Endothelial cell of umbilical vein (primary cell): ENCODE measurements around the gene RAMP1. TPM values are rescaled to one million over a fixed set of nuclear protein-coding genes. Genes with fewer than 3 reads are reported as not detected.

ENCODE experiments used
- BruUV-seq: library from RNA; stranded (reverse); fragments of 400-500 nt; replicated peaks from 2 replicates; lab custom pipeline; 2021; lab: Mats Ljungman, UMichigan
- CTCF ChIA-PET: fragments of 300-600, 350-600 bp; sonication (Branson Sonifier 250); formaldehyde crosslinking; loops from one replicate; lab custom pipeline; 2021; ENCODE audit warnings: antibody characterized with exemption, inconsistent platforms; lab: Charles Lee
- POLR2A ChIA-PET: fragments of 300-600, 350-600 bp; sonication (Branson Sonifier 250); formaldehyde crosslinking; loops from one replicate; lab custom pipeline; 2021; ENCODE audit warnings: antibody characterized with exemption, inconsistent platforms; lab: Charles Lee
- DNase-seq: peaks from one replicate; pipeline ENCODE4 v3.0.0-alpha.2; 2011; ENCODE audit warnings: low read depth, low spot score
- FAIRE-seq: peaks from 2 replicates; lab custom pipeline; 2011; peaks lifted over from hg19 to GRCh38; lab: Jason Lieb, UNC
- H2AFZ ChIP-seq: 2 replicates; pipeline ENCODE4 v1.6.0; 2012; ENCODE audit warnings: low read depth, low read length, control low read depth, inconsistent platforms
- H3K27ac ChIP-seq: 2 replicates; pipeline ENCODE4 v1.5.1; 2011; ENCODE audit warnings: low read depth, mild to moderate bottlenecking, control low read depth, low read length, moderate library complexity; ENCODE audit not compliant: insufficient read depth
- H3K27me3 ChIP-seq, 2 experiments: 2 replicates each; pipeline versions ENCODE4 v1.6.0 to v1.6.1; 2011; ENCODE audit warnings: low read length in 2 of 2, mixed read lengths in 1 of 2; ENCODE audit not compliant: control insufficient read depth in 2 of 2, insufficient read depth in 2 of 2
- H3K36me3 ChIP-seq, 2 experiments: 2 replicates in 1 of 2; 3 replicates in 1 of 2; pipeline ENCODE4 v1.5.1; 2011; ENCODE audit warnings: low read length in 2 of 2, mild to moderate bottlenecking in 1 of 2, moderate library complexity in 1 of 2; ENCODE audit not compliant: control insufficient read depth in 2 of 2, insufficient read depth in 2 of 2; ENCODE audit errors: extremely low read depth in 1 of 2
- H3K4me1 ChIP-seq: 3 replicates; pipeline ENCODE4 v1.5.1; 2011; ENCODE audit warnings: mild to moderate bottlenecking, low read length; ENCODE audit not compliant: control insufficient read depth, insufficient read depth; ENCODE audit errors: extremely low read depth
- H3K4me2 ChIP-seq: 2 replicates; pipeline ENCODE4 v1.6.1; 2011; ENCODE audit warnings: low read length, control low read depth, mixed read lengths; ENCODE audit not compliant: insufficient read depth
- H3K4me3 ChIP-seq, 3 experiments: fragments of 200-600 bp in 1 of 3; sonication (generic), shearing (Covaris generic) in 1 of 3; replicated peaks in 1 of 3; 2 replicates each; pipeline ENCODE4 v1.5.1; 2011 to 2016; ENCODE audit warnings: control low read depth in 3 of 3, low read length in 3 of 3, mild to moderate bottlenecking in 2 of 3, inconsistent platforms in 1 of 3, low read depth in 1 of 3, moderate library complexity in 1 of 3; ENCODE audit not compliant: insufficient read depth in 1 of 3
- H3K79me2 ChIP-seq: 2 replicates; pipeline ENCODE4 v1.6.0; 2012; ENCODE audit warnings: low read length, inconsistent platforms; ENCODE audit not compliant: control insufficient read depth, insufficient read depth
- H3K9ac ChIP-seq: replicated peaks from 2 replicates; pipeline ENCODE3; 2011; ENCODE audit warnings: low read length, control low read depth; ENCODE audit not compliant: insufficient read depth; ENCODE audit errors: extremely low read depth
- H3K9me1 ChIP-seq: replicated peaks from 3 replicates; pipeline ENCODE4 v1.6.0; 2011; ENCODE audit warnings: mild to moderate bottlenecking, low read length; ENCODE audit not compliant: control insufficient read depth, insufficient read depth; ENCODE audit errors: extremely low read depth
- H3K9me3 ChIP-seq: replicated peaks from 2 replicates; pipeline ENCODE4 v1.5.1; 2012; ENCODE audit warnings: low read length, inconsistent platforms; ENCODE audit not compliant: control insufficient read depth, insufficient read depth
- H4K20me1 ChIP-seq: replicated peaks from 2 replicates; pipeline ENCODE3; 2011; ENCODE audit warnings: mild to moderate bottlenecking, low read length; ENCODE audit not compliant: control insufficient read depth, insufficient read depth; ENCODE audit errors: extremely low read depth
- CTCF ChIP-seq, 2 donors: IDR thresholded peaks; 1 replicate in 1 of 2; 2 replicates in 1 of 2; pipeline ENCODE4 v1.5.1; 2011; ENCODE audit warnings: low read length in 2 of 2, mild to moderate bottlenecking in 2 of 2, moderate library complexity in 2 of 2, control low read depth in 1 of 2, inconsistent platforms in 1 of 2, low read depth in 1 of 2; ENCODE audit not compliant: insufficient read depth in 1 of 2; ENCODE audit errors: extremely low read depth in 1 of 2
- EZH2 ChIP-seq: IDR thresholded peaks from 2 replicates; pipeline ENCODE4 v1.6.1; 2012; ENCODE audit warnings: borderline replicate concordance, low read depth, mild to moderate bottlenecking, moderate library complexity, low read length, inconsistent platforms; ENCODE audit not compliant: severe bottlenecking
- FOS ChIP-seq: IDR thresholded peaks from 2 replicates; pipeline ENCODE4 v1.6.1; 2011; ENCODE audit warnings: mild to moderate bottlenecking, low read length, moderate library complexity, borderline replicate concordance; ENCODE audit not compliant: insufficient read depth
- GATA2 ChIP-seq: IDR thresholded peaks from 2 replicates; pipeline ENCODE4 v1.7.0; 2011; ENCODE audit warnings: low read depth, mild to moderate bottlenecking, moderate library complexity, mixed read lengths, low read length; ENCODE audit not compliant: insufficient read length, insufficient read depth
- JUN ChIP-seq: IDR thresholded peaks from 2 replicates; pipeline ENCODE4 v1.6.1; 2011; ENCODE audit warnings: borderline replicate concordance, low read depth; ENCODE audit not compliant: insufficient read length, insufficient read depth
- MAX ChIP-seq: IDR thresholded peaks from 2 replicates; pipeline ENCODE4 v1.6.1; 2011; ENCODE audit not compliant: insufficient read depth, insufficient read length
- MYC ChIP-seq: IDR thresholded peaks from one replicate; pipeline ENCODE4 v1.6.1; 2011; ENCODE audit warnings: mild to moderate bottlenecking, low read depth, low read length
- POLR2A ChIP-seq: IDR thresholded peaks from 2 replicates; pipeline ENCODE4 v1.6.1; 2012; ENCODE audit warnings: low read depth, mild to moderate bottlenecking, control low read depth, low read length
- POLR2AphosphoS5 ChIP-seq: IDR thresholded peaks from 2 replicates; pipeline ENCODE4 v1.6.1; 2012; ENCODE audit warnings: low read depth, mild to moderate bottlenecking, control low read depth, low read length, moderate library complexity; ENCODE audit not compliant: insufficient read depth
- dilution Hi-C: fragments of 300-500 bp; cut with MboI; formaldehyde crosslinking; loops from one replicate; pipeline ENCODE4 v1.15.0; 2019; ENCODE audit warnings: low sequenced_read_pairs; ENCODE audit not compliant: extremely low pct_ligation_motif_present
- intact Hi-C: fragments of 100-400 bp; cut with micrococcal nuclease; formaldehyde crosslinking; loops from one replicate; pipeline ENCODE4 v1.10.0; 2022
- polyA plus RNA-seq, 4 experiments: library from polyadenylated mRNA; depleted of rRNA in 3 of 4; stranded (reverse) in 3 of 4; unstranded in 1 of 4; fragments of >200 nt; gene quantifications; 2 replicates each; pipeline versions ENCODE4 v1.2.1 to v1.2.3, GENCODE V29; 2011 to 2012; ENCODE audit warnings: missing spikeins in 1 of 4
- total RNA-seq: library from RNA; stranded (reverse); gene quantifications from 2 replicates; pipeline ENCODE4 v1.2.3, GENCODE V29; 2021

RAMP1 gene
- total and polyA plus RNA-seq, 2 donors (not counting 3 experiments of a cell fraction or from before 2014, with no cell fraction given) = 0.18 TPM; not detected in 1

GRCh38 chr2:237894396-237894979 lies 35.1 kb downstream of the RAMP1 start:
- Histone ChIP-seq H3K4me3 (no peak overlapping the region), H3K4me1 (peaks cover 6% of the 10 kb centered on the region), H3K36me3 (no peaks in the 10 kb centered on the region), H4K20me1 (no peaks in the 10 kb centered on the region), H3K27ac (no peak overlapping the region), H2AFZ (no peak overlapping the region), H3K9ac (no peak overlapping the region), H3K4me2 (no peak overlapping the region), H3K79me2 (no peaks in the 10 kb centered on the region), H3K9me1 (no peaks in the 10 kb centered on the region), H3K27me3 (no peaks in the 10 kb centered on the region), H3K9me3 (no peaks in the 10 kb centered on the region)
- intact Hi-C loops (no loop called here), dilution Hi-C loops (no loop called here)
- ChIA-PET CTCF (no interaction called here), POLR2A (no interaction called here)
- DNase-seq = no peak
- no peak for FAIRE-seq
- BruUV-seq = no TSS peak
- no peak for TF ChIP-seq POLR2A
- TF ChIP-seq EZH2 = no peak
- TF ChIP-seq POLR2AphosphoS5 = no peak
- TF ChIP-seq MAX = no peak
- TF ChIP-seq GATA2 = no peak
- TF ChIP-seq JUN = no peak
- no peak for TF ChIP-seq MYC
- TF ChIP-seq FOS = no peak
- no peak for TF ChIP-seq CTCF (IDR thresholded peaks at IDR 0.05; ENCODE audit: extremely low read depth in 1 of 2, insufficient read depth in 1 of 2, low read depth in 1 of 2, low read length in 2 of 2)
